ENCODE results near the gene REC8. TPM values are rescaled to one million over a fixed set of nuclear protein-coding genes. Genes with fewer than 3 reads are reported as not detected.

The REC8 gene
- total and polyA plus RNA-seq, 10 of the 15 experiments (the other 5 are each of a cell fraction or from before 2014, with no cell fraction given), result 4.2 to 76.9 (median 29.1) TPM

GRCh38 chr14:24160850-24161804, 10.8 kb upstream of the REC8 start, which contains the start of gene IRF9 (continued):
- TF ChIP-seq RB1 (IDR thresholded peaks at IDR 0.05; ENCODE audit: borderline replicate concordance) (peak; percentile 74), MTA3 (IDR thresholded peaks at IDR 0.05; ENCODE audit: borderline replicate concordance, low read length) (peak; percentile 88; the same call in 1 of the 2 replicates), ATF7 (IDR thresholded peaks at IDR 0.05; ENCODE audit: low read depth) (peak; percentile 63; the same call in 1 of the 2 replicates), IRF3 (IDR thresholded peaks at IDR 0.05) (peak; percentile 16; the same call in 1 of the 2 replicates), WRNIP1 (IDR thresholded peaks at IDR 0.05; ENCODE audit: borderline replicate concordance, low read depth, low read length) (peak; percentile 8; the same call in 1 of the 2 replicates), NR2C2 (IDR thresholded peaks at IDR 0.05; ENCODE audit: borderline replicate concordance, control insufficient read depth, insufficient read length, low read depth) (no peak), POU2F2 (IDR thresholded peaks at IDR 0.05; ENCODE audit: borderline replicate concordance, low read depth, low read length) (peak; percentile 86), ZNF207 (IDR thresholded peaks at IDR 0.05; ENCODE audit: borderline replicate concordance) (peak; percentile 95), PML (IDR thresholded peaks at IDR 0.05; ENCODE audit: low read length) (peak; percentile 99), HCFC1 (IDR thresholded peaks at IDR 0.05; ENCODE audit: low read length) (no peak), JUND (IDR thresholded peaks at IDR 0.05; ENCODE audit: low read depth, low read length) (no peak), SIX5 (IDR thresholded peaks at IDR 0.05; ENCODE audit: low read depth, low read length, severe bottlenecking) (peak; percentile 22), SREBF1 (IDR thresholded peaks at IDR 0.05; ENCODE audit: low read length) (no peak), ESRRA (IDR thresholded peaks at IDR 0.05; ENCODE audit: low read length) (no peak; the same call in 1 of the 2 replicates), SPI1 (IDR thresholded peaks at IDR 0.05; ENCODE audit: borderline replicate concordance, insufficient read depth, low read depth, low read length) (peak; percentile 93), CBX5 (IDR thresholded peaks at IDR 0.05; ENCODE audit: low read depth) (no peak), NRF1 (conservative IDR thresholded peaks at IDR 0.05; ENCODE audit: low read depth, low read length) (no peak), CREB1 (IDR thresholded peaks at IDR 0.05; ENCODE audit: low read depth) (peak; percentile 74), ZNF622 (IDR thresholded peaks at IDR 0.05) (no peak), EED (IDR thresholded peaks at IDR 0.05; ENCODE audit: low read depth) (peak; percentile 43; the same call in 1 of the 2 replicates), FOXK2 (IDR thresholded peaks at IDR 0.05) (0 out of 2 replicates have a peak, but pooled peaks have one; percentile 23), ASH2L (IDR thresholded peaks at IDR 0.05; ENCODE audit: borderline replicate concordance, low read depth) (no peak), NKRF (conservative IDR thresholded peaks at IDR 0.05) (peak; percentile 44; the same call in 1 of the 2 replicates)
